Tibial artery (tissue), 4 donors: ENCODE results near the gene WNK1.
A peak's percentile ranks its signal among the peaks of the same experiment; 100 is the strongest.

Experiments used
- DNase-seq, 2 donors: peaks; one replicate each; pipeline ENCODE4 v3.0.0-alpha.2; 2019
- H3K27ac ChIP-seq, 2 donors: fragments of 200-600 bp; sonication (generic) in 1 of 2; 1 replicate in 1 of 2; 2 replicates in 1 of 2; pipeline ENCODE4 v1.5.1; 2018 to 2019; ENCODE audit warnings: mild to moderate bottlenecking in 1 of 2
- H3K27me3 ChIP-seq, 2 donors: fragments of 200-600 bp; sonication (generic) in 1 of 2; one replicate each; pipeline versions ENCODE4 v1.5.1 to v1.6.0; 2016 to 2019
- H3K36me3 ChIP-seq, 3 donors: fragments of 200-600 bp; sonication (generic) in 2 of 3; one replicate each; pipeline ENCODE4 v1.5.1; 2016 to 2019; ENCODE audit warnings: mild to moderate bottlenecking in 2 of 3
- H3K4me1 ChIP-seq, 4 donors: fragments of 200-600 bp; sonication (generic) in 2 of 4; 1 replicate in 3 of 4; 2 replicates in 1 of 4; pipeline ENCODE4 v1.5.1; 2016 to 2019
- H3K4me3 ChIP-seq, 2 donors: fragments of 200-600 bp; sonication (generic) in 1 of 2; 1 replicate in 1 of 2; 2 replicates in 1 of 2; pipeline ENCODE4 v1.5.1; 2018 to 2019; ENCODE audit warnings: mild to moderate bottlenecking in 2 of 2
- H3K9me3 ChIP-seq, 3 donors: fragments of 200-600 bp; sonication (generic) in 1 of 3; one replicate each; pipeline ENCODE4 v1.5.1; 2016 to 2019
- CTCF ChIP-seq, 2 experiments: fragments of 200-600 bp in 1 of 2; fragments of 450-650 bp in 1 of 2; IDR thresholded peaks; one replicate each; pipeline ENCODE4 v1.5.1; 2017 to 2019; ENCODE audit warnings: antibody characterized with exemption in 2 of 2, mild to moderate bottlenecking in 1 of 2, moderate library complexity in 1 of 2
- intact Hi-C: fragments of 100-400 bp; cut with DNase I; formaldehyde crosslinking; loops from one replicate; pipeline ENCODE4 v1.15.0; 2023; ENCODE audit warnings: low total_unique reads

Gene WNK1

GRCh38 chr12:713281-713875, 39.0 kb upstream of the WNK1 start:
- intact Hi-C loops: no loop called here
- Histone ChIP-seq H3K9me3 (no peaks in the 10 kb centered on the region), H3K4me1 (no peaks in the 10 kb centered on the region), H3K27ac (no peak overlapping the region), H3K4me3 (no peak overlapping the region), H3K27me3 (no peaks in the 10 kb centered on the region), H3K36me3 (no peaks in the 10 kb centered on the region)
- TF ChIP-seq CTCF (IDR thresholded peaks at IDR 0.05): no peak
- no peak for DNase-seq

GRCh38 chr12:716506-716905, 35.9 kb upstream of the WNK1 start:
- TF ChIP-seq CTCF (IDR thresholded peaks at IDR 0.05): no peak
- intact Hi-C loops: no loop called here
- peaks cover 0 to 11% (median 0%) of the 10 kb centered on the region in 4 donors for H3K4me1 ChIP-seq
- H3K9me3 ChIP-seq: no peaks in the 10 kb centered on the region
- H3K27ac ChIP-seq: no peak overlapping the region
- no peak for DNase-seq
- H3K36me3 ChIP-seq: no peaks in the 10 kb centered on the region
- no peaks in the 10 kb centered on the region for H3K27me3 ChIP-seq
- H3K4me3 ChIP-seq: no peak overlapping the region

- Histone ChIP-seq H3K27ac (peak overlapping the region; percentile 19 to 55), H3K27me3 (no peaks in the 10 kb centered on the region), H3K36me3 (no peaks in the 10 kb centered on the region), H3K4me3 (no peak overlapping the region), H3K9me3 (no peaks in the 10 kb centered on the region), H3K4me1 (peaks cover 0 to 11% (median 0%) of the 10 kb centered on the region in 4 donors)
- DNase-seq: no peak
- intact Hi-C loops: no loop called here
- TF ChIP-seq CTCF (IDR thresholded peaks at IDR 0.05): no peak
Measured at GRCh38 chr12:718756-719102, 33.6 kb upstream of the WNK1 start.

GRCh38 chr12:720231-720941, 32.0 kb upstream of the WNK1 start:
- Histone ChIP-seq H3K27me3 (no peaks in the 10 kb centered on the region), H3K9me3 (no peaks in the 10 kb centered on the region), H3K36me3 (no peaks in the 10 kb centered on the region), H3K4me3 (no peak overlapping the region), H3K4me1 (peaks cover 0 to 11% (median 0%) of the 10 kb centered on the region in 4 donors), H3K27ac (no peak overlapping the region)
- DNase-seq: no peak
- intact Hi-C loops: no loop called here
- no peak for TF ChIP-seq CTCF (IDR thresholded peaks at IDR 0.05)

GRCh38 chr12:724194-724855, 28.1 kb upstream of the WNK1 start:
- Histone ChIP-seq H3K4me1 (peaks cover 0 to 2% (median 0%) of the 10 kb centered on the region in 4 donors), H3K27ac (no peak overlapping the region), H3K27me3 (no peaks in the 10 kb centered on the region), H3K4me3 (no peak overlapping the region), H3K36me3 (no peaks in the 10 kb centered on the region), H3K9me3 (no peaks in the 10 kb centered on the region)
- no peak for TF ChIP-seq CTCF (IDR thresholded peaks at IDR 0.05)
- DNase-seq: no peak
- intact Hi-C loops: no loop called here
